Endothelial cell of umbilical vein (primary cell): ENCODE data around the gene DNAJC18. TPM values are rescaled to one million over a fixed set of nuclear protein-coding genes. Genes with fewer than 3 reads are reported as not detected.

ENCODE experiments used
- BruUV-seq: library from RNA; stranded (reverse); fragments of 400-500 nt; replicated peaks from 2 replicates; lab custom pipeline; 2021; lab: Mats Ljungman, UMichigan
- CTCF ChIA-PET: fragments of 300-600, 350-600 bp; sonication (Branson Sonifier 250); formaldehyde crosslinking; loops from one replicate; lab custom pipeline; 2021; ENCODE audit warnings: antibody characterized with exemption, inconsistent platforms; lab: Charles Lee
- POLR2A ChIA-PET: fragments of 300-600, 350-600 bp; sonication (Branson Sonifier 250); formaldehyde crosslinking; loops from one replicate; lab custom pipeline; 2021; ENCODE audit warnings: antibody characterized with exemption, inconsistent platforms; lab: Charles Lee
- DNase-seq: peaks from one replicate; pipeline ENCODE4 v3.0.0-alpha.2; 2011; ENCODE audit warnings: low read depth, low spot score
- FAIRE-seq: peaks from 2 replicates; lab custom pipeline; 2011; peaks lifted over from hg19 to GRCh38; lab: Jason Lieb, UNC
- H2AFZ ChIP-seq: 2 replicates; pipeline ENCODE4 v1.6.0; 2012; ENCODE audit warnings: low read depth, low read length, control low read depth, inconsistent platforms
- H3K27ac ChIP-seq: 2 replicates; pipeline ENCODE4 v1.5.1; 2011; ENCODE audit warnings: low read depth, mild to moderate bottlenecking, control low read depth, low read length, moderate library complexity; ENCODE audit not compliant: insufficient read depth
- H3K27me3 ChIP-seq, 2 experiments: 2 replicates each; pipeline versions ENCODE4 v1.6.0 to v1.6.1; 2011; ENCODE audit warnings: low read length in 2 of 2, mixed read lengths in 1 of 2; ENCODE audit not compliant: control insufficient read depth in 2 of 2, insufficient read depth in 2 of 2
- H3K36me3 ChIP-seq, 2 experiments: 2 replicates in 1 of 2; 3 replicates in 1 of 2; pipeline ENCODE4 v1.5.1; 2011; ENCODE audit warnings: low read length in 2 of 2, mild to moderate bottlenecking in 1 of 2, moderate library complexity in 1 of 2; ENCODE audit not compliant: control insufficient read depth in 2 of 2, insufficient read depth in 2 of 2; ENCODE audit errors: extremely low read depth in 1 of 2
- H3K4me1 ChIP-seq: 3 replicates; pipeline ENCODE4 v1.5.1; 2011; ENCODE audit warnings: mild to moderate bottlenecking, low read length; ENCODE audit not compliant: control insufficient read depth, insufficient read depth; ENCODE audit errors: extremely low read depth
- H3K4me2 ChIP-seq: 2 replicates; pipeline ENCODE4 v1.6.1; 2011; ENCODE audit warnings: low read length, control low read depth, mixed read lengths; ENCODE audit not compliant: insufficient read depth
- H3K4me3 ChIP-seq, 3 experiments: fragments of 200-600 bp in 1 of 3; sonication (generic), shearing (Covaris generic) in 1 of 3; replicated peaks in 1 of 3; 2 replicates each; pipeline ENCODE4 v1.5.1; 2011 to 2016; ENCODE audit warnings: control low read depth in 3 of 3, low read length in 3 of 3, mild to moderate bottlenecking in 2 of 3, inconsistent platforms in 1 of 3, low read depth in 1 of 3, moderate library complexity in 1 of 3; ENCODE audit not compliant: insufficient read depth in 1 of 3
- H3K79me2 ChIP-seq: 2 replicates; pipeline ENCODE4 v1.6.0; 2012; ENCODE audit warnings: low read length, inconsistent platforms; ENCODE audit not compliant: control insufficient read depth, insufficient read depth
- H3K9ac ChIP-seq: replicated peaks from 2 replicates; pipeline ENCODE3; 2011; ENCODE audit warnings: low read length, control low read depth; ENCODE audit not compliant: insufficient read depth; ENCODE audit errors: extremely low read depth
- H3K9me1 ChIP-seq: replicated peaks from 3 replicates; pipeline ENCODE4 v1.6.0; 2011; ENCODE audit warnings: mild to moderate bottlenecking, low read length; ENCODE audit not compliant: control insufficient read depth, insufficient read depth; ENCODE audit errors: extremely low read depth
- H3K9me3 ChIP-seq: replicated peaks from 2 replicates; pipeline ENCODE4 v1.5.1; 2012; ENCODE audit warnings: low read length, inconsistent platforms; ENCODE audit not compliant: control insufficient read depth, insufficient read depth
- H4K20me1 ChIP-seq: replicated peaks from 2 replicates; pipeline ENCODE3; 2011; ENCODE audit warnings: mild to moderate bottlenecking, low read length; ENCODE audit not compliant: control insufficient read depth, insufficient read depth; ENCODE audit errors: extremely low read depth
- EZH2 ChIP-seq: IDR thresholded peaks from 2 replicates; pipeline ENCODE4 v1.6.1; 2012; ENCODE audit warnings: borderline replicate concordance, low read depth, mild to moderate bottlenecking, moderate library complexity, low read length, inconsistent platforms; ENCODE audit not compliant: severe bottlenecking
- FOS ChIP-seq: IDR thresholded peaks from 2 replicates; pipeline ENCODE4 v1.6.1; 2011; ENCODE audit warnings: mild to moderate bottlenecking, low read length, moderate library complexity, borderline replicate concordance; ENCODE audit not compliant: insufficient read depth
- GATA2 ChIP-seq: IDR thresholded peaks from 2 replicates; pipeline ENCODE4 v1.7.0; 2011; ENCODE audit warnings: low read depth, mild to moderate bottlenecking, moderate library complexity, mixed read lengths, low read length; ENCODE audit not compliant: insufficient read length, insufficient read depth
- JUN ChIP-seq: IDR thresholded peaks from 2 replicates; pipeline ENCODE4 v1.6.1; 2011; ENCODE audit warnings: borderline replicate concordance, low read depth; ENCODE audit not compliant: insufficient read length, insufficient read depth
- MAX ChIP-seq: IDR thresholded peaks from 2 replicates; pipeline ENCODE4 v1.6.1; 2011; ENCODE audit not compliant: insufficient read depth, insufficient read length
- MYC ChIP-seq: IDR thresholded peaks from one replicate; pipeline ENCODE4 v1.6.1; 2011; ENCODE audit warnings: mild to moderate bottlenecking, low read depth, low read length
- POLR2A ChIP-seq: IDR thresholded peaks from 2 replicates; pipeline ENCODE4 v1.6.1; 2012; ENCODE audit warnings: low read depth, mild to moderate bottlenecking, control low read depth, low read length
- POLR2AphosphoS5 ChIP-seq: IDR thresholded peaks from 2 replicates; pipeline ENCODE4 v1.6.1; 2012; ENCODE audit warnings: low read depth, mild to moderate bottlenecking, control low read depth, low read length, moderate library complexity; ENCODE audit not compliant: insufficient read depth
- dilution Hi-C: fragments of 300-500 bp; cut with MboI; formaldehyde crosslinking; loops from one replicate; pipeline ENCODE4 v1.15.0; 2019; ENCODE audit warnings: low sequenced_read_pairs; ENCODE audit not compliant: extremely low pct_ligation_motif_present
- intact Hi-C: fragments of 100-400 bp; cut with micrococcal nuclease; formaldehyde crosslinking; loops from one replicate; pipeline ENCODE4 v1.10.0; 2022
- polyA plus RNA-seq, 4 experiments: library from polyadenylated mRNA; depleted of rRNA in 3 of 4; stranded (reverse) in 3 of 4; unstranded in 1 of 4; fragments of >200 nt; gene quantifications; 2 replicates each; pipeline versions ENCODE4 v1.2.1 to v1.2.3, GENCODE V29; 2011 to 2012; ENCODE audit warnings: missing spikeins in 1 of 4
- total RNA-seq: library from RNA; stranded (reverse); gene quantifications from 2 replicates; pipeline ENCODE4 v1.2.3, GENCODE V29; 2021
- TF ChIP-seq, protein P1 (sequence below), 2 donors: IDR thresholded peaks; 1 replicate in 1 of 2; 2 replicates in 1 of 2; pipeline ENCODE4 v1.5.1; 2011; ENCODE audit warnings: low read length in 2 of 2, mild to moderate bottlenecking in 2 of 2, moderate library complexity in 2 of 2, control low read depth in 1 of 2, inconsistent platforms in 1 of 2, low read depth in 1 of 2; ENCODE audit not compliant: insufficient read depth in 1 of 2; ENCODE audit errors: extremely low read depth in 1 of 2

Gene DNAJC18
- total and polyA plus RNA-seq, 2 donors (not counting 3 experiments of a cell fraction or from before 2014, with no cell fraction given) = 23.2 to 52.6 TPM

GRCh38 chr5:139408191-139408590 is 31.1 kb downstream of the DNAJC18 start:
- no peak for FAIRE-seq
- H3K79me2 ChIP-seq = no peaks in the 10 kb centered on the region
- H3K9me3 ChIP-seq = no peaks in the 10 kb centered on the region
- no peak overlapping the region for H3K9ac ChIP-seq
- no peaks in the 10 kb centered on the region for H3K9me1 ChIP-seq
- dilution Hi-C loops = no loop called here
- ChIA-PET CTCF (interaction anchor here (1.6 kb wide), 1 partner anchor 10 kb away, joined by 3 read pairs; no protein-coding TSS in a partner anchor), POLR2A (no interaction called here)
- TF ChIP-seq, protein P1, sequence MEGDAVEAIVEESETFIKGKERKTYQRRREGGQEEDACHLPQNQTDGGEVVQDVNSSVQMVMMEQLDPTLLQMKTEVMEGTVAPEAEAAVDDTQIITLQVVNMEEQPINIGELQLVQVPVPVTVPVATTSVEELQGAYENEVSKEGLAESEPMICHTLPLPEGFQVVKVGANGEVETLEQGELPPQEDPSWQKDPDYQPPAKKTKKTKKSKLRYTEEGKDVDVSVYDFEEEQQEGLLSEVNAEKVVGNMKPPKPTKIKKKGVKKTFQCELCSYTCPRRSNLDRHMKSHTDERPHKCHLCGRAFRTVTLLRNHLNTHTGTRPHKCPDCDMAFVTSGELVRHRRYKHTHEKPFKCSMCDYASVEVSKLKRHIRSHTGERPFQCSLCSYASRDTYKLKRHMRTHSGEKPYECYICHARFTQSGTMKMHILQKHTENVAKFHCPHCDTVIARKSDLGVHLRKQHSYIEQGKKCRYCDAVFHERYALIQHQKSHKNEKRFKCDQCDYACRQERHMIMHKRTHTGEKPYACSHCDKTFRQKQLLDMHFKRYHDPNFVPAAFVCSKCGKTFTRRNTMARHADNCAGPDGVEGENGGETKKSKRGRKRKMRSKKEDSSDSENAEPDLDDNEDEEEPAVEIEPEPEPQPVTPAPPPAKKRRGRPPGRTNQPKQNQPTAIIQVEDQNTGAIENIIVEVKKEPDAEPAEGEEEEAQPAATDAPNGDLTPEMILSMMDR (IDR thresholded peaks at IDR 0.05; ENCODE audit: extremely low read depth in 1 of 2, insufficient read depth in 1 of 2, low read depth in 1 of 2, low read length in 2 of 2) = no peak
- TF ChIP-seq EZH2 (no peak), POLR2A (no peak), FOS (no peak), JUN (no peak), POLR2AphosphoS5 (no peak), MYC (no peak), MAX (no peak), GATA2 (no peak)
- no peak overlapping the region for H2AFZ ChIP-seq
- no peak for DNase-seq
- no peak overlapping the region for H3K4me2 ChIP-seq
- H4K20me1 ChIP-seq = no peaks in the 10 kb centered on the region
- no TSS peak for BruUV-seq
- H3K27me3 ChIP-seq = no peaks in the 10 kb centered on the region
- H3K4me1 ChIP-seq = peaks cover 10% of the 10 kb centered on the region
- intact Hi-C loops = loop anchor here (10.0 kb wide), 1 partner anchor 213 kb away; the partner anchor contains the start of gene SIL1
- peaks cover 0 to under 1% of the 10 kb centered on the region in 2 experiments for H3K36me3 ChIP-seq
- H3K4me3 ChIP-seq = no peak overlapping the region
- H3K27ac ChIP-seq = no peak overlapping the region
